WTC11 (cell line): ENCODE results near the gene TPM4.
A peak's percentile ranks its signal among the peaks of the same experiment; 100 is the strongest.

Experiments
- ATF2 ChIP-seq: sonication (generic); formaldehyde crosslinking; IDR thresholded peaks from 2 replicates; pipeline ENCODE4 v1.8.1; 2022; ENCODE audit warnings: low read depth, missing genetic modification reagents, borderline replicate concordance
- CBFB ChIP-seq: sonication (generic); formaldehyde crosslinking; IDR thresholded peaks from 2 replicates; pipeline ENCODE4 v1.8.1; 2022; ENCODE audit warnings: mild to moderate bottlenecking, low read depth, missing genetic modification reagents
- CTCF ChIP-seq: fragments of 200-600 bp; IDR thresholded peaks from 2 replicates; pipeline ENCODE4 v1.8.0; 2022; ENCODE audit warnings: antibody characterized with exemption
- E2F1 ChIP-seq: sonication (generic); formaldehyde crosslinking; IDR thresholded peaks from 2 replicates; pipeline ENCODE4 v1.8.0; 2022; ENCODE audit warnings: mild to moderate bottlenecking, missing genetic modification reagents
- E2F5 ChIP-seq: sonication (generic); formaldehyde crosslinking; IDR thresholded peaks from 2 replicates; pipeline ENCODE4 v1.8.1; 2022; ENCODE audit warnings: mild to moderate bottlenecking, moderate library complexity, missing genetic modification reagents
- ELF4 ChIP-seq: sonication (generic); formaldehyde crosslinking; IDR thresholded peaks from 2 replicates; pipeline ENCODE4 v1.8.1; 2022; ENCODE audit warnings: low read depth, mild to moderate bottlenecking, moderate library complexity, missing genetic modification reagents
- ETV6 ChIP-seq: sonication (generic); formaldehyde crosslinking; IDR thresholded peaks from 2 replicates; pipeline ENCODE4 v1.8.1; 2022; ENCODE audit warnings: mild to moderate bottlenecking, missing genetic modification reagents
- NR3C1 ChIP-seq: sonication (generic); formaldehyde crosslinking; conservative IDR thresholded peaks from 2 replicates; pipeline ENCODE4 v1.8.1; 2023; ENCODE audit warnings: low read depth, mild to moderate bottlenecking, missing genetic modification reagents
- PRRX2 ChIP-seq: fragments of 250-450 bp; sonication (Bioruptor Pico); IDR thresholded peaks from 2 replicates; pipeline ENCODE4 v1.8.0; 2021; ENCODE audit warnings: mild to moderate bottlenecking
- SP1 ChIP-seq: sonication (generic); formaldehyde crosslinking; conservative IDR thresholded peaks from 2 replicates; pipeline ENCODE4 v1.8.1; 2022; ENCODE audit warnings: missing genetic modification reagents
- TEAD4 ChIP-seq: sonication (generic); formaldehyde crosslinking; IDR thresholded peaks from 2 replicates; pipeline ENCODE4 v1.8.0; 2022; ENCODE audit warnings: mild to moderate bottlenecking, missing genetic modification reagents
- TP53 ChIP-seq: sonication (generic); formaldehyde crosslinking; IDR thresholded peaks from 2 replicates; pipeline ENCODE4 v1.8.1; 2023; ENCODE audit warnings: mild to moderate bottlenecking, missing genetic modification reagents
- ZNF671 ChIP-seq: fragments of 250-450 bp; sonication (Bioruptor Pico); IDR thresholded peaks from 2 replicates; pipeline ENCODE4 v1.8.0; 2021; ENCODE audit warnings: mild to moderate bottlenecking
- ZSCAN18 ChIP-seq: fragments of 250-450 bp; sonication (Bioruptor Pico); IDR thresholded peaks from 2 replicates; pipeline ENCODE4 v2.1.2; 2022; ENCODE audit warnings: mild to moderate bottlenecking, moderate library complexity

- TF ChIP-seq CTCF (peak; percentile 86), NR3C1 (CRISPR knock-in tag) (no peak), ETV6 (CRISPR knock-in tag) (0 out of 2 replicates have a peak, but pooled peaks have one; percentile 18), SP1 (CRISPR knock-in tag) (peak; percentile 95), TP53 (no peak), E2F1 (CRISPR knock-in tag) (peak; percentile 79; the same call in 1 of the 2 replicates), TEAD4 (CRISPR knock-in tag) (no peak), CBFB (CRISPR knock-in tag) (no peak), E2F5 (peak; percentile 99), PRRX2 (CRISPR knock-in tag) (no peak), ZNF671 (no peak), ZSCAN18 (CRISPR knock-in tag) (no peak), ATF2 (no peak), ELF4 (CRISPR knock-in tag) (no peak)
These were observed 35.0 kb downstream of the TPM4 start, which contains the start of gene RAB8A for GRCh38 chr19:16111160-16111908.
